ENCODE measurements around the gene CDCA3. TPM values are rescaled to one million over a fixed set of nuclear protein-coding genes. Genes with fewer than 3 reads are reported as not detected.

CDCA3 gene
- total RNA-seq, 1 experiment from 2014 or later: 107 TPM

- Histone ChIP-seq H3K9me3 (ENCODE audit: low read depth, low read length, poor library complexity, severe bottlenecking) (no peaks in the 10 kb centered on the region), H3K36me3 (ENCODE audit: insufficient read depth, low read length, poor library complexity, severe bottlenecking) (peaks cover 41% of the 10 kb centered on the region), H3K4me3 (ENCODE audit: low read depth, low read length, poor library complexity, severe bottlenecking) (no peak overlapping the region), H3K27me3 (replicated peaks; ENCODE audit: insufficient read depth, low read depth, low read length, poor library complexity) (no peaks in the 10 kb centered on the region), H3K4me1 (ENCODE audit: insufficient read depth, low read length, poor library complexity, severe bottlenecking) (no peaks in the 10 kb centered on the region), H3K27ac (ENCODE audit: low read depth, low read length, poor library complexity, severe bottlenecking) (no peak overlapping the region)
- no peak for TF ChIP-seq CTCF (conservative IDR thresholded peaks at IDR 0.05; ENCODE audit: low read depth, low read length)
- TF ChIP-seq EZH2 (IDR thresholded peaks at IDR 0.05; ENCODE audit: borderline replicate concordance, low read depth, low read length, poor library complexity, severe bottlenecking): no peak
- intact Hi-C loops (cut with micrococcal nuclease; ENCODE audit: unreplicated experiment): no loop called here
- BruUV-seq (replicated peaks): no TSS peak
- ChIA-PET POLR2A (ENCODE audit: low non-redundant PET) (no interaction called here), CTCF (interaction anchor here (0.7 kb wide), 1 partner anchor 250 kb away, joined by 4 read pairs; no protein-coding TSS in a partner anchor)
- DNase-seq (ENCODE audit: low spot score): no peak
Observed at GRCh38 chr12:6838854-6839253, 12.2 kb downstream of the CDCA3 start.

GRCh38 chr12:6837370-6838060, 13.6 kb downstream of the CDCA3 start:
- Histone ChIP-seq H3K36me3 (ENCODE audit: insufficient read depth, low read length, poor library complexity, severe bottlenecking) (peaks cover 45% of the 10 kb centered on the region), H3K27ac (ENCODE audit: low read depth, low read length, poor library complexity, severe bottlenecking) (no peak overlapping the region), H3K9me3 (ENCODE audit: low read depth, low read length, poor library complexity, severe bottlenecking) (no peaks in the 10 kb centered on the region), H3K4me1 (ENCODE audit: insufficient read depth, low read length, poor library complexity, severe bottlenecking) (no peaks in the 10 kb centered on the region), H3K27me3 (replicated peaks; ENCODE audit: insufficient read depth, low read depth, low read length, poor library complexity) (no peaks in the 10 kb centered on the region), H3K4me3 (ENCODE audit: low read depth, low read length, poor library complexity, severe bottlenecking) (no peak overlapping the region)
- no TSS peak for BruUV-seq (replicated peaks)
- CTCF ChIA-PET: no interaction called here
- no peak for DNase-seq (ENCODE audit: low spot score)
- intact Hi-C loops (cut with micrococcal nuclease; ENCODE audit: unreplicated experiment): no loop called here
- TF ChIP-seq EZH2 (IDR thresholded peaks at IDR 0.05; ENCODE audit: borderline replicate concordance, low read depth, low read length, poor library complexity, severe bottlenecking): no peak
- TF ChIP-seq CTCF (conservative IDR thresholded peaks at IDR 0.05; ENCODE audit: low read depth, low read length): no peak
- POLR2A ChIA-PET (ENCODE audit: low non-redundant PET): no interaction called here

GRCh38 chr12:6836851-6837250, 14.2 kb downstream of the CDCA3 start:
- no peaks in the 10 kb centered on the region for H3K9me3 ChIP-seq (ENCODE audit: low read depth, low read length, poor library complexity, severe bottlenecking)
- no TSS peak for BruUV-seq (replicated peaks)
- POLR2A ChIA-PET (ENCODE audit: low non-redundant PET): no interaction called here
- no peaks in the 10 kb centered on the region for H3K27me3 ChIP-seq (replicated peaks; ENCODE audit: insufficient read depth, low read depth, low read length, poor library complexity)
- no peaks in the 10 kb centered on the region for H3K4me1 ChIP-seq (ENCODE audit: insufficient read depth, low read length, poor library complexity, severe bottlenecking)
- no peak overlapping the region for H3K4me3 ChIP-seq (ENCODE audit: low read depth, low read length, poor library complexity, severe bottlenecking)
- no peak for TF ChIP-seq EZH2 (IDR thresholded peaks at IDR 0.05; ENCODE audit: borderline replicate concordance, low read depth, low read length, poor library complexity, severe bottlenecking)
- TF ChIP-seq CTCF (conservative IDR thresholded peaks at IDR 0.05; ENCODE audit: low read depth, low read length): no peak
- DNase-seq (ENCODE audit: low spot score): no peak
- no peak overlapping the region for H3K27ac ChIP-seq (ENCODE audit: low read depth, low read length, poor library complexity, severe bottlenecking)
- intact Hi-C loops (cut with micrococcal nuclease; ENCODE audit: unreplicated experiment): no loop called here
- CTCF ChIA-PET: no interaction called here
- peaks cover 51% of the 10 kb centered on the region for H3K36me3 ChIP-seq (ENCODE audit: insufficient read depth, low read length, poor library complexity, severe bottlenecking)
